GM12864 (cell line): Measurements from ENCODE around the gene BTF3.

Experiments
- DNase-seq: peaks from one replicate; pipeline ENCODE4 v3.0.0-alpha.2; 2011; ENCODE audit warnings: low read depth
- H3K4me3 ChIP-seq: 2 replicates; pipeline ENCODE4 v1.5.1; 2011; ENCODE audit warnings: mild to moderate bottlenecking, low read depth, low read length, control low read depth
- TF ChIP-seq, protein P1 (sequence below): IDR thresholded peaks from 2 replicates; pipeline ENCODE4 v1.5.1; 2011; ENCODE audit warnings: low read depth, mild to moderate bottlenecking, moderate library complexity, low read length, control low read depth, inconsistent platforms; ENCODE audit errors: missing control alignments

The BTF3 gene

GRCh38 chr5:73498057-73498992 lies at the start of gene BTF3:
Gene BTF3 (plus strand): TSS chr5:73498442. CDS start chr5:73498668, 226 bp downstream.
- peak within 1 kb of the TSS; percentile 79 for H3K4me3 ChIP-seq
- TF ChIP-seq, protein P1, sequence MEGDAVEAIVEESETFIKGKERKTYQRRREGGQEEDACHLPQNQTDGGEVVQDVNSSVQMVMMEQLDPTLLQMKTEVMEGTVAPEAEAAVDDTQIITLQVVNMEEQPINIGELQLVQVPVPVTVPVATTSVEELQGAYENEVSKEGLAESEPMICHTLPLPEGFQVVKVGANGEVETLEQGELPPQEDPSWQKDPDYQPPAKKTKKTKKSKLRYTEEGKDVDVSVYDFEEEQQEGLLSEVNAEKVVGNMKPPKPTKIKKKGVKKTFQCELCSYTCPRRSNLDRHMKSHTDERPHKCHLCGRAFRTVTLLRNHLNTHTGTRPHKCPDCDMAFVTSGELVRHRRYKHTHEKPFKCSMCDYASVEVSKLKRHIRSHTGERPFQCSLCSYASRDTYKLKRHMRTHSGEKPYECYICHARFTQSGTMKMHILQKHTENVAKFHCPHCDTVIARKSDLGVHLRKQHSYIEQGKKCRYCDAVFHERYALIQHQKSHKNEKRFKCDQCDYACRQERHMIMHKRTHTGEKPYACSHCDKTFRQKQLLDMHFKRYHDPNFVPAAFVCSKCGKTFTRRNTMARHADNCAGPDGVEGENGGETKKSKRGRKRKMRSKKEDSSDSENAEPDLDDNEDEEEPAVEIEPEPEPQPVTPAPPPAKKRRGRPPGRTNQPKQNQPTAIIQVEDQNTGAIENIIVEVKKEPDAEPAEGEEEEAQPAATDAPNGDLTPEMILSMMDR = no peak
- peak; percentile 95 for DNase-seq

DNA sequence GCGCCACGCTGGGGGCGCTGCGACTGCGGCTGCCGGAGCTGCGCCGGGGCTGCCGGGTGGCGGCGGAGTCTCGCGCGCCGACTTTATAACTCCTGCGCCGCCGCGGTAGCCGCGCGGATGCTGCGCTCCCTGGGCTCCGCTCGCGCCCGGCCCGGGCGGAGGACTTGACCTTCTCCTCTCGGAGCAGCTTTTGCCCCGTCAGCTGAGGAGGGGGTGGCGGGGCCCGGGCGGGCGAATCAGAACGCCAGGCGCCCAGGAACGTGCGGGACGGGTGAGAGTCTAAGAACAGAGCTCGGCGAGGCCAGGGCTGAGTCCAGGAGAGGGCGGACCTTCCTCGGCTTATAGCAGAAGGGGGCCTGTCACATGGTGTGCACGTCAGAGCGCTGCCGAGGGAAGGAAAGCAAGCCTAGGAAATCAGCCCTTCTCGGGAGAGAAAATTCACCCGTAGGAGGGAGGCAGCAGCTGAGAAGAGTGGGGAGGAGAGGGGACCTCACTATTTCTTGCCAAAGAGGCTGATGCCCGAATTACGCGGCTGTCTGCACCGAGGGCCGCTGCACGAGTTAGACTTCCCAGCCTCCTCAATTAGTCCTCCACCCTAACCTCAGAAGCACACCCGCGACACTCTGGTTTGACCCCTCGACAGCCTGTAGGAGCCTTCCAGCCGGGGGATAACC lies 49.6 kb upstream of the BTF3 start, which contains the start of gene FOXD1:
Gene FOXD1, minus strand, starts transcription at position 315 of the 674 bp plus-strand sequence. CDS start 415 bp downstream, outside the sequence.
- TF ChIP-seq, protein P1 = no peak
- peak within 1 kb of the TSS; percentile 53 for H3K4me3 ChIP-seq
- no peak for DNase-seq

- DNase-seq = no peak
- TF ChIP-seq, protein P1 = no peak
- H3K4me3 ChIP-seq = no peak overlapping the region
Observed at GRCh38 chr5:73450137-73450536, 48.1 kb upstream of the BTF3 start.

GRCh38 chr5:73450672-73451223 lies 47.5 kb upstream of the BTF3 start:
- TF ChIP-seq, protein P1 = no peak
- DNase-seq = no peak
- H3K4me3 ChIP-seq = no peak overlapping the region

DNA sequence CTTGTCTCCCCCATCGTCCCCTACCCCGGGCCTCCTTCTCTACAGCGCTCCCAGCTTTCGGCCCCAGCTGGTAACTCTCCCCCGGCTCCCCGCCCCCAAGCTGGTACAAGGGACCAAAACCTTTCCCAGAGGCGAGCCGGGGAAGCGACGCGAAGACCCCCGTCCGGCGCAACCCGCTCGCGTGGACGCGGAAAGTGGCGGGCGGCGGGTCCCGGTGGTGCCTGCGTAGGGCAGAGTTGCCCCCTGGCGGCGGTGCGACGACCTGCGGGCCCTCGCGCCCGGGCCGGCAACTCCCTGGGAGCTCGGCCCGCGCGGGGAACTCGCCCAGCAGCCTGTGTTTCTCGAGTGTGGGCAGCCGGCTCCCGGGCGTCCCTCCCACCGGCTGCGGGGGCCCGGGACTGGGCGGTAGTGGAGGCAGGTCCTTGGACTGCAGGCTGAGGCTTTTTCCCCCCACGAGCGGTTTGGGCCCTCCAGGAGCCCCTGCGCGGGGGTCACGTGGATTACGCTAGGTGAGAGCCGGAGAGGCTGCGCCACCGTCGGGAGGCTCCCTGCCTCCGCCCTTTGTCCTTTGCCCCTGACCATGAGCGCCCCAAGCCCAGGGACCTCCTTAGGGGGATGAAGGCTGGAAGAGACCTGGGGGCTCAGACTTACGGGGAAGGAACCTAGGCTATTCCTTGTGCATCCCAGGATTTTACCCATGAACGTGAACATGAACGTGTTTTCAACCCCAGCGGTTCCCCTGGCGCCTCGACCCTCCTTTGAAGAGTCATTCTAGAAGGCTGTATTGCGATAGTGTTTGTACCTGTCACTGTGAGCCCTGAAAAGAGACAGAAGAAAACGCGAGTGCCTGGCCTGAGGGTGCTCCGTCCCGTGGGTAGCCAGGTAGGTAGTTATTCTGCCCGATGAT lies 46.8 kb upstream of the BTF3 start:
- H3K4me3 ChIP-seq = no peak overlapping the region
- TF ChIP-seq, protein P1 = peak; percentile 75
- DNase-seq = no peak

DNA sequence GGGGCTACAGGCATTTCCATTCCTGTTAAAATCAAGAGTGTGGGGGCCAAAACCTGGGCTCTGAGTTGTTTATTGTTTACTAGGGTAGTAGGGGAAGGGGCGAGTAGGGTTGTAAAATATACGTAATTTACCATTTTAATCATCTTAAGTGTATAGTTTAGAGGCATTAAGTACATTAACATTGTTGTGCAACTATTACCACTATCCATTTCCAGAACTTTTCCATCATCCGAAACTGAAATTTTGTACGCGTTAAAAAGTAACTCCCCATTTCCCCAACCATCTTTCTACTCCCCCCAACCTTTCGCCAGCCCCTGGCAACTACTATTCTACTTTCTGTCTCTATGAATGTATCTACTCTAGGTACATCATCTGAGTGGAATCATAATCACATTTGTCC lies 46.0 kb upstream of the BTF3 start:
- no peak overlapping the region for H3K4me3 ChIP-seq
- DNase-seq = no peak
- TF ChIP-seq, protein P1 = no peak
